ENCODE results near the gene TRABD2B.

Gene TRABD2B

GRCh38 chr1:47712596-47713299 lies 284.4 kb downstream of the TRABD2B start:
- in situ Hi-C loops (cut with MboI; ENCODE audit: low sequenced_read_pairs) = loop anchor here (25.0 kb wide), 2 partner anchors 325 to 525 kb away; partner anchors contain the start of gene PDZK1IP1

GRCh38 chr1:47711848-47712492 lies 285.2 kb downstream of the TRABD2B start:
- in situ Hi-C loops (cut with MboI; ENCODE audit: low sequenced_read_pairs) = loop anchor here (25.0 kb wide), 2 partner anchors 325 to 525 kb away; partner anchors contain the start of gene PDZK1IP1

GRCh38 chr1:47711184-47711847 lies 285.9 kb downstream of the TRABD2B start:
- in situ Hi-C loops (cut with MboI; ENCODE audit: low sequenced_read_pairs) = loop anchor here (25.0 kb wide), 2 partner anchors 324 to 524 kb away; partner anchors contain the start of gene PDZK1IP1
